ENCODE data around the gene ECE1. TPM values are rescaled to one million over a fixed set of nuclear protein-coding genes. Genes with fewer than 3 reads are reported as not detected.

Gene ECE1
- total RNA-seq, 2 donors from 2014 or later: 83.7 to 152 TPM

GRCh38 chr1:21241771-21242581, 48.3 kb downstream of the ECE1 start:
- TF ChIP-seq CTCF (IDR thresholded peaks at IDR 0.05): no peak
- DNase-seq (ENCODE audit: low spot score): no peak
- Histone ChIP-seq H3K4me1 (peaks cover 0 to 14% of the 10 kb centered on the region in 2 donors), H3K27me3 (no peaks in the 10 kb centered on the region), H3K4me3 (no peak overlapping the region), H3K27ac (no peak overlapping the region), H3K9me3 (no peaks in the 10 kb centered on the region), H3K36me3 (peaks cover 92% of the 10 kb centered on the region)

DNA sequence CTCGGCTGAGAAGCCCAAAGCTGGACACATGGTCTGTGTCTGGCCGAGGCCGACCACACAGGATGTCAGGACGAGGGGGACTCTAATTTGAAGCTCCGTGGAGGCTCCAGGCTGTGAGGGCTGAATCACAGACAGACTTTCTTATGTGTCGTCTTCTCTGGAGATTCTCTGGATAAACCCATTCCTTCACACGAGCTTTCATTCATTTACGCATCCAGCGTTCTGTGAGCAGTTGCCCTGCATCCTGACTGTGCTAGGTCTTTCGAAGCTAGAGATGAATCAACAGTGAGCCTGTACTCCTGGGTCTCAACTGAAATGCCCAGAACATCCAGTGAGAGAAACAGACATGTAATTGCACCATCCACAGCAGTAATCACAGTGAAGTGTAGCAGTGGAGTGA, 49.6 kb downstream of the ECE1 start:
- peaks cover 0 to 19% of the 10 kb centered on the region in 2 donors for H3K4me1 ChIP-seq
- TF ChIP-seq CTCF (IDR thresholded peaks at IDR 0.05): no peak
- H3K27me3 ChIP-seq: no peaks in the 10 kb centered on the region
- no peak for DNase-seq (ENCODE audit: low spot score)
- peaks cover 92% of the 10 kb centered on the region for H3K36me3 ChIP-seq
- no peaks in the 10 kb centered on the region for H3K9me3 ChIP-seq
- H3K4me3 ChIP-seq: no peak overlapping the region
- no peak overlapping the region for H3K27ac ChIP-seq

GRCh38 chr1:21239221-21239620, 51.0 kb downstream of the ECE1 start:
- no peak overlapping the region for H3K4me3 ChIP-seq

GRCh38 chr1:21238141-21238800, 52.0 kb downstream of the ECE1 start:
- Histone ChIP-seq H3K36me3 (peaks cover 85% of the 10 kb centered on the region), H3K4me3 (no peak overlapping the region), H3K4me1 (peaks cover 0 to 24% of the 10 kb centered on the region in 2 donors), H3K27me3 (no peaks in the 10 kb centered on the region), H3K9me3 (no peaks in the 10 kb centered on the region), H3K27ac (peak overlapping the region; percentile 79 to 90)
- TF ChIP-seq CTCF (IDR thresholded peaks at IDR 0.05): no peak
- no peak for DNase-seq (ENCODE audit: low spot score)

More at GRCh38 chr1:21239221-21239620, 51.0 kb downstream of the ECE1 start:
- Histone ChIP-seq H3K27me3 (no peaks in the 10 kb centered on the region), H3K9me3 (no peaks in the 10 kb centered on the region), H3K27ac (peak overlapping the region in 1 of 2 donors; percentile 79), H3K4me1 (peaks cover 0 to 24% of the 10 kb centered on the region in 2 donors), H3K36me3 (peaks cover 85% of the 10 kb centered on the region)
- no peak for DNase-seq (ENCODE audit: low spot score)
- TF ChIP-seq CTCF (IDR thresholded peaks at IDR 0.05): no peak

- DNase-seq (ENCODE audit: low spot score): no peak
- Histone ChIP-seq H3K27ac (peak overlapping the region; percentile 79 to 90), H3K27me3 (no peaks in the 10 kb centered on the region), H3K4me1 (peaks cover 0 to 24% of the 10 kb centered on the region in 2 donors), H3K9me3 (no peaks in the 10 kb centered on the region), H3K36me3 (peaks cover 85% of the 10 kb centered on the region), H3K4me3 (no peak overlapping the region)
- TF ChIP-seq CTCF (IDR thresholded peaks at IDR 0.05): no peak
Measured at GRCh38 chr1:21237446-21238088, 52.7 kb downstream of the ECE1 start.

All from right atrium auricular region (tissue), 2 donors.